HG03460 (cell line): Measurements from ENCODE around the gene SLAMF9.

Experiments
- ATAC-seq: cut with Tn5 transposase; IDR thresholded peaks from one replicate; pipeline ENCODE4 v1.9.1; 2021; ENCODE audit not compliant: unreplicated experiment

SLAMF9 gene

DNA sequence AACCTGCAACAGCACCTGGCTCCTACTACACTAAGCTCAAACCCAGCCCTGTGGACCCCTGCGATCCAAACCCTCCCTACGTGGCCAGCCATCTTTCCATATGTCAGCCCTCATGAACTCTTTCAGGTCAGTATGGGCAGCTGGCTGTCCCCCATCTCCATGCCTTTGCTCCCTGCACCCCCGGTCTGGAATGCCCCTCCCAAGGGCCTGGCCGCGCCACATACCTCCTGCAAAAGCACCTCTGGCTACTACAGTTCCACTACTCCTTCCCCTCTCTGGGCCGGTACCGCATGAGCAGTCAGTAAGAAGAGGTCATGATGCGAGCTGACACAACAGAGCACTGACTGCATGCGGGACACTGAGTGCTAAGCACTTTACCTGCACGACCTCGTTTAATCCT, 18.7 kb downstream of the SLAMF9 start:
- no peak for ATAC-seq

DNA sequence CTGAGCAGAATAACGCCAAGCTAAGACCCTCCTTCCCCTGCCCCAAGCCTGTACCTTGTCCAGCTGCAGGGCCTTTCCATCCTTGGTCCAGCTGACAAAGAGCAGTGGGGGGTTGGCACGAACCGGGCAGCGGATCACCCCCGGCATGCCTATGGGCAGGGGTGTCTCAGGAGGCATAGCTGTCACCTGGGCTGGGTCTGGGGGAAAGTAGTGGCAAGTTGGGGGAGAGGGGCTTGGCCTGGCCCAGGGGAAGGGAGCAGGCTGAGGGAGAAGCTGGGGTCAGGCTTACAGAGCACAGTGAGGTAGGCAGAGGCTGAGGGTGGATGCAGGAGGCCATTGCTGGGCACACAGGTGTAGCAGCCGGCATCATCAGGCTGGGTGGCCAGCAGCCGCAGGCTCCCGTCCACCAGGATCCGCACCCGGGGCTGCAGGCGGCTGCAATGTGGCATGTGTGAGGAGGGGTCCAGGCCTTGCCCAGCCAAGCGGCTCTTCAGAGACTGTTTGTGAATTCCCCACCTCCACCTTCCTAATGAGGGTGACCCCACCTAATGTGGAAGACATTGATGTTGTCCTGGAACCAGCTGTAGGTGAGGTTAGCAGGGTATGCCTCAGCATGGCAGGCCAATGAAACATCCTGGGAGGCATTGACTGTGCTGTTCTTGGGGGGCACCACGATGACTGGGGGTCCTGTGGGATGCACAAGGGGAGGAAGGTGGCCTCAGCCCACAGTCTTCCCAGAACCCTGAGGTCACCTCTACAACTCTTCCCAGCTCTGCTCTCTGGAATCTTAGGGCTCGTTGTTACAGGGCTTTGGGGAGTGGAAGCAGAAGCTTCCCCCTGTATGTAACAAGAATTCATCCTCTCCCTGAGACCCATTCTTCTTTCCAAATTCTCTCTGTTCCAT, 19.6 kb downstream of the SLAMF9 start:
- no peak for ATAC-seq

DNA sequence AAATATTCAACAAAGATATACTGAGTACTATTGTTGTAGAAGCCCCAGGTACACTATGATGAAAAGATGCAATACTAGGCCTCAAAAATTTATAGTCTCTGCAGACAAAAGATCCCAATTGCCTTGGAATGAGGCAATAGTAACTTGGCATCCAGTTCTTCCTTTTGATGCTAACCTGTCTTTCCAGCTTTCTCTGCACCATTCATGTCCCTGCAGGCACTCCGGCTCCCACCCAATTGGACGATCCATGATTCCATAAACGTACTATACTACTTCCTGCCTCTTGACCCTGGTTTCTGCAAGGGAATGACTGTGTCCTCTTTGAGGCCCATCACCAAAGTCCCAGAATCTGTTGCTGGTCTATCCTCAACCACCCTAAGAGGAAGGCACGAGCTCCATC, 20.7 kb downstream of the SLAMF9 start:
- ATAC-seq, result no peak

DNA sequence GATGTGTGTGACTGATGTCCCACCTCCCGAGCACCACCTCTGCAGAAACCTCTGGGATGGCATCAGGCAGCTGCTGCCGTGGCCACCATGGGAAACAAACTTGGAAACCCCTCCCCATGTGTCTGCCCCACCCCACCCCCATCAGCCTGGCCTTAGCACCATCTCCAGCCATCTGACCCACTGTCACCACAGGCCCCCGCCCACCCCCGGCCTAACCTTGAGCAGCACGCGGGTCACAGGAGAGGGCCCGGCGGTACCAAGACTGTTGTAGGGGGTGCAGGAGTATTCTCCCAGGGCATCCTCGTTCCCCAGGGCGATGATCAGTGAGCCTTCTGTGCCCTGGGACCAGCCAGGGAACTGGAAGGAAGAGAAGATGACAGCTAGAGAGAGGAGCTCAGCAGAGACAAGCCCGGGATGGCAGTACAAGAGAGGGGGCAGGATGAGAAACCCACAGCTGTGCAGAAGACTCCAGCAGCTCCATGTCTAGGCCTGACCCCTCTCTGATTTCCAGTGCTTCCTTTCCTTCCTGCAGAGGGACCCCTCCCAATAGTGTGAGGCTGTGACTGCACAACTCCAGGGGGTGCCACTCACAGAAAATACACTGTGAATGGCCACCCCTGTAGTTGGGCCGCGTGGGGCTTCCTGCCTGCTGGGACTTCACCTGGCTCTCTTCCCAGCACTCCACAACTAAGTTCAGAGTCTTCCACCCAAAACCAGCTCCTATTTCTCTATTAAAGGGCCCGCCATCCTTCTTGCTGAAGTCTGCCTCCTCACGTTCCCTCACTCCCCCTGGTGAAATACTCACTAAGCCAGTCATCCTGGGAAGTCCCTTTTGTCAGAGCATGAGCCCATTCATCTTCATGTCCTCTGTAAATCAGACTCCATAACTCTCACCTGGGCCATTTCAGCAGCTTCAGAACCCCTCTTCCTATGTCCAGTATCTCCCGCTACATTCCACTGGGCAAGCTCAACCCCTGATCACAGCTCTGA, 21.4 kb downstream of the SLAMF9 start:
- ATAC-seq, result no peak

DNA sequence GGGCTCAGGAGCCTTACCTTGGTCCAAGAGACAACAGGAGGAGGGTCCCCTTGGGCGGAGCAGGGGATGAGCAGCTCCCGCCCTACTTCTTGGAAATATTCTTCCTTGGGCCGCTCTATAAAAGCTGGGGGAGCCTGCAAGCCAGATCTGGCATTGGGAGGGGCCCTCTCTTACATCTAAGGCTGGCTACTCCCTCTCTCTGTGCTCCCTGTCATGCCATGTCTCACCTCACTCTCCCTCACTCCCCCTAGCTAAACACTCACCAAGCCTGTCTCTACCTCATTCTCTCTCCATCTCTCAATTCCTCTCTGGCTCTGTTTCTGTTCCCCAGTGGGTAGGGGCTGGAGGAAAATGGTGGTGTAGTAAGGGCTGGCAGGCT, 22.3 kb downstream of the SLAMF9 start:
- no peak for ATAC-seq

DNA sequence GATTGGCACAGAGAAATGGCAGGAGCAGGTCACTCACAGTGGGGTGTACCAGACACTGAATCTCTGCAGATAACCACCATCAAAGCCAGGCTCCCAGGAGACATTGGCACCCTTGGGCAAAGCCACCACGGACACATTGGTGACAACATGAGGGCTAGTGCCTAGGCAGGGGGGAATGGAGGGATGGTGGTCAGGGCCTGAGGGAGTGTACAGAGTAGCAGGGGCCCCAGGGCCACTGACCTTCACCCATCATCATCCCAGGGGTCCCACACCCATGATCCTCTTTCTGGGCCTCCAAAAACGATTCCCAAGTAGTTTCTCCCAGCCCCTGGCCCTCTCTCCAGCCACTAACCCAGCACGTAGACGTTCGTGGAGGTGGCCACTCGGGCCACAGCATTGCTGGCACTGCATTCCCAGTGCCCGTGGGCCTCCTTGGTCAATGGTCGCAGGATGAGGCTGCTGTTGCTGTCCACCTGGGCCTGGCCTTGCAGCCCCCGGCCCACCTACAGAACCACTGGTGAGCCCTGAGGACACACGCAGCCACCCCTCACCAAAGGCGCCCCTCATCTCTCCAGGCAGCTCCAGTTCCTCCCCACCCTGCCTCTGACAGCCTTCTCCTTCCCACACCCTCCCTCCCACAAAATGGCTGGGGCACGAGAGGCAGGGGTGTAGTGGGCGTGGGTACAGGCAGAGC, 22.8 kb downstream of the SLAMF9 start:
- no peak for ATAC-seq

DNA sequence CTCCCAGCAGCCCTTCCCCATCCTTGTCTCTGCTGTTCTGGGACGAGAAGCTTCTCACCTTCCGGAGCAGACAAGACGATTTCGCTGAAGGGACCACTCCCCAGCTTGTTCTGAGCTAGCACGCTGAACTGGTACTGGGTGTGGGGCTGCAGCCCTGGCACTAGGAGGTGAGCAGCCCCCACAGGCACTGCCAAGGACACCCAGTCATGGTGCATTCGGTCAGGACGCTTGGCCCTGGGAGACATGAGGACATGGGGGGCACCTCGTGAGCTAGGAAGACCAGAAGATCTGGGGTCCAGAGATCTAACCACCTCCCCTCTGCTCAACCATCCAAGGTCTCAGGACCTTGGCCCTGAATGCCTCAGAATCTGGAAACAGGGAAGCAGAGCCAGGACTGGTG, 23.4 kb downstream of the SLAMF9 start:
- no peak for ATAC-seq

DNA sequence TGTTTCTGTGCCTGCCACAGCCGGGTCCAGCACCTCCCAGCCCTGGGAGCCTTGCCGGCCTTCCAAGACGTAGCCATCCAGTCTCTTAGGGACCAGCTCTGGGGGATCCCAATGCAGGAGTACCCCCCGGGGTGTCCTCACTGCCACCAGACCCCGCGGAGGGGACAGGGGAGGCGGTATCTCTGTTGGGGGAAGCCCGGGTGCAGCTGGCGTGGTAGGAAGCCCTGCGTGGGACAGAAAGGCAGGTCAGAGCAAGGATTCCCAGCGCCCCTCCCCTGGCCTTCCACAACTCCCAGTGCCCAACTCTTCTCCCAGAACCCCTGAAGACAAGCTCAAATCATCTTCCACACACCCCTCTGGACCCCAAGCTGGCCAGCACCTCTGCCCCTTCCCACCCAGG, 23.8 kb downstream of the SLAMF9 start:
- no peak for ATAC-seq

DNA sequence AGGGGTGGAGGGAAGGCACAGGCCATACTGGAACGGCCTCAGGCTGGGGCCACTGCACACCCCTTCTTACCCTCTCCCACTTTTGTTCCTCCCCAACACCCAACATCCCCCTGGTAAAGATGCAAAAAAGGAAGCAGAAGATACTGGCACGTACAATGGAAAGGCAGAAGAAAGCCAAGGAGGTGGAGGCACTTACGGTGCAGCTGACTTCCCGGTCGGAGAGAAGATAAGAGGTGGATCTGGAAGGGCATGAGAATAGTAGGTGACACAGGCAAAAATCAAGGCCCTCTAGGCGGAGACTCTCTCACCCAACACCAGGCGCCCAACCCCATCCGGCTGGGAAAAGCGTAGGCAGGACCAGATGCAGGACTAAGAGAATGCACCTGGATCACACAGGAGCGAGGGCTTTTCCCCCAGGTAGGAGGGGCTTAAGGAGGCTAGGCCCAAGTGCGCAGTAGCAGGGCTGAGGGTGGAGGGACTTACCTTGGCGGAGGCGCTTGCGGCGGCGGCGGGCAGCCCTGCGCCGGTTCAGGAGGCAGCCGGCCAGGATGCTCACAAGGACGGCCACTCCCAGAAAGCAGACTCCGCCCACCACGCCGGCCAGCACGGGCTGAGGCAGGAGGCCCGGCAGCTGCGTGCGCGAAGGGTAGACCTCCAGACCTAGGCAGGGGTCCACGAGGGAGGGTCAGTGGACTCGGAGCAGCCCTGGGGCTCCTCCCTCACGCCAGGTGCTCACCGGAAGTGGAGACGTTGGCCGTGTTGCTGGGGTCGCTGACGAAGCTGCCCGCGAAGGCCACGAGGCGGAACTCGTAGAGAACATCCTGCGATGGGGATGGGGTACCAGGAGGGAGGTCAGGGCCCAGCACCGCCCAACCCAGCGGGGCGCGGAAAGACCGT, 24.6 kb downstream of the SLAMF9 start:
- ATAC-seq, result no peak

DNA sequence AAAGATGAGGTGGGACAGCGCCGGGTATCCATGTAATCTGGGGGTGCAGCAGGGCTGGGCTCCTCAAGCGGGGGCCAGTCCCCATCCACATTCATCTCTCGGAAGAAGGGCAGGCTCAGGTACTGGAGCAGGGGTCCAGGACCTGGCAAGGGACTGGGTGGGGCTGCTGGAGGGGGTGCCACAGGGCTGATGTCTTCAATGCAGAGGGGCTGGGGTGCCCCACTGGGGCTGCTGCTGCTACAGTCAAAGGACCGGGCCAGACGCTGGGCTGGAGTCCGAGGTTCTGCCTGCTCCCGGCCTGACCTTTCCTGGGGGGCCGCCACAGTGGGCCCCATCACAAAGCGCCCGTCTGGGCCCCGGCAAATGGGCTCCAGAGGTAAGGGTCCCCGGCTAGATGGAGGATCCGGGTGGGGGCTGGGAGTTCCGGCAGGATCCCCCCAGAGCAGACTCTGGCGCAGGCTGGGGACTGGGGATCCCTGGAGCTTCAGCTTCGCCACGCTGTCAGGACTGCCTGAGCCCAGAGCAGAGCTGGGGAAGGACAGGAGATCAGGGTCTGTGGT, 25.5 kb downstream of the SLAMF9 start:
- no peak for ATAC-seq

DNA sequence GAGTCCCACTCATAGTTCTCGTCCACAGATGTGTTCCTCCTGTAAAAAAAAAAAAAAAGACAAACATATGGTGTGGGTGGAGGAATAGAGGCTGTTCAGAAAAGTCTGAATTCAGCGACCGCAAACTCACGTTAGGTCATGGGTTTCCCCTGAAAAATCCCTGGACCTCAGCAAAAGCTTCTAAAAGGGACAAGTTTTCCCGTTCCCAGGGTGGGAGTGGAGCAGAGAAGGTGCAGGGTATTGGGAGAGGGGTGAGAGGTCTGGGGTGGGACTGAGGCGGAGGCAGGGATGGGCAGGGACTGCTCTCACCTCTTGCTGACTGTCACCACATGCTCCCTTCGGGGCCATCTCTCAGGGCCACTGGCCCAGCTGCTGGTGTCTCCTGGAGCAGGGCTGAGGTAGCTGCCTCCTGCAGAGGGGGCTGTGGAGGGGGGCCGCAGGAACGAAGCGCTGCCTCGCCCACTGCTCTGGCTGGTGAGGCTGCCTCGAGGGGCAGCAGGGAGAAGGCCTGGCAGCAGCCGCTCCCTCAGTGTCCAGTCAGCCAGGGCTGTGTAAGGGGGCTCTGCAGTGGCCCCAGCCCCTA, 26.1 kb downstream of the SLAMF9 start:
- no peak for ATAC-seq

DNA sequence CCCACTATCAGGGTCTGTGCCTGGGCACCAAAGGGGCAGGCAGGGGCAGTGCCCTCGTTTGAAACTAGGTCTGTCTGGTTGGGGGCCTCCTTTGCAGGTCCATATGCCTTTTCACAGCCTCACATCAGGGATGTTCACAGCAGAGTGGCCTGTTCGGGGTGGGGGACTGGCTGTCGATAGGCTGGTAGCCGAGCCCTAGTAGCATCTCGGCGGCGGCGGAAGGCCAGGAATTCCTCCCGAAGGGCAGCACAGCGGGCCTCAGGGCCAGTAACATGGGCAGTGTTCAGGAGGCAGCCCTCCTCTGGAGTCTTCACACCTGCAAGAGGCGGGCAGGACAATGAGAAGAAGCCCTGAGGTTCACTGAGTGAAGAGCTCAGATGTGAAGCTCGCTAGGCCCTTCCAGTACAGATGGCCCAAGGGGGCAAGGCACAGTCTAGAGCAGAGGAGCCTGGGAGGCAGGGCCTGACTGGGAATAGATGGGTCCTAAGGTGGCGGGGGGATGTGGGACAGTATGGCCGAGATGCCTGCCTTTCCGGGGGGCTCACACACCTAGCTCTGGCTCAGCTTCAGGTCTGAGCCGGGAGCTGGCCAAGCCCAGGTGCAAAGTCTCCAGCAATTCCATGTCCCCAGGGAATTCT, 26.7 kb downstream of the SLAMF9 start:
- ATAC-seq, result no peak

DNA sequence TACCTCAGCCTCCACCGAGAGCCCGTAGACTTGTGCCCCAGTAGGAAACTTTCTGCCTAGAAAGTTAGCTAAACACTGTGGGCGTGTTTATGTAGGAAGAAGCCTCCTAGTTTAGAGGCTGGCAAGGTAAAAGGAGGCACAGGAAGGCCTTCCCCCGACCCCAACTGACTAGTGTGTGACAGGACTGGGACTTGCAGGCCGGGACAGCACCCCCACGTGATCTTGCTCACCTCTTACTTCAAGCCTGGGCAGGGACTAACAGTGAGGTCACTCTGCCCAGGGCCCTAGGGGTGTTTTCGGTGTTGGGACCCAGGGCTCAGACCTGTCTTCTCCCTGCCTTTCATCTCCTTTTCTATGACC, 28.3 kb downstream of the SLAMF9 start:
- ATAC-seq, result no peak

DNA sequence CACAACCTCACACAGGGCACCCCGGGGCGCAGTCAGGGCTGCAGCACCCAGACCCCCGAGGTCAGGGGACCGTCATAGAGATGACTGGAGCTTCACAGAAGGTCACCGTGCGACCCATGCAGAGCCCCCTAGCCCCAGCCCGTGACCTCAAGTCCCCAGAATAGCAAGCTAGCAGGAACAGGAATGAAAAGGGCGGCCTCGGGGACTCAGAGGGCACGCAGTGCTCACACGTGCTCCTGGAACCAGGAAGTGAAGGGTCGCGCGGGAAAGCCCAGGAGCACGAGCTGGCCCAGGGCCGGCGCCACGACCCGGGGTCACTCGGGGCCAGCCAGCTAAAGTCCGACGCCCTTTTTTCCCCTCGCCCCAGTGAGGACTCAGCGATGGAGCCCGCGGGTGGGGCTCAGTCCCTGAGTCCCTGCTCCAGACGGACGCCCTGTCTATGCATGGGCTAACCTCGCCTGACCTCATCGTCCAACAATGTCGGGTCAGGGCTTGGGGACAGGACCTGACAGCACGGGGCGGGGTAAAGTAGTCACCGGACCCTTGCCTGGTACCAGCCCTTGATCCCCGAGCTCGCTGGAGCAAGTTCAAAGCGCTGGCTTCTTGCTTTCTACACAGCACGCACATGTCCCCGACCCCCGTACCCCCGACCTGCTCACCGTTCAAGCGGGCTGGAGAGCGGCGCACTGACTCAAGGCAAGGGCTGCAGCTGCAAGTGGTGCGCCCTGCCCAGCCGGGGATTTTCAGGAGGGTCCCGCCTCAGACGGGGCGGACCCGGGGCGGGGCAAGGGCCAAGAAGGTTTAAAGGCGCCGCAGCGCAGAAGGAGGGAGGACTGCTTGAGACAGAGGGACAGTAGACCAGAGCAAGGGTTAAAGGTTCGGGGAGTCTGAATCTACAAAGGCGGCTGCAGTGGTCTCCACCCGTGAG, 29.0 kb downstream of the SLAMF9 start, which contains the start of gene TAGLN2:
TSS of gene TAGLN2 (minus strand) at position 717 of the 928 bp plus-strand sequence. CDS start 4,998 bp downstream, outside the sequence.
- ATAC-seq, result peak; percentile 51

DNA sequence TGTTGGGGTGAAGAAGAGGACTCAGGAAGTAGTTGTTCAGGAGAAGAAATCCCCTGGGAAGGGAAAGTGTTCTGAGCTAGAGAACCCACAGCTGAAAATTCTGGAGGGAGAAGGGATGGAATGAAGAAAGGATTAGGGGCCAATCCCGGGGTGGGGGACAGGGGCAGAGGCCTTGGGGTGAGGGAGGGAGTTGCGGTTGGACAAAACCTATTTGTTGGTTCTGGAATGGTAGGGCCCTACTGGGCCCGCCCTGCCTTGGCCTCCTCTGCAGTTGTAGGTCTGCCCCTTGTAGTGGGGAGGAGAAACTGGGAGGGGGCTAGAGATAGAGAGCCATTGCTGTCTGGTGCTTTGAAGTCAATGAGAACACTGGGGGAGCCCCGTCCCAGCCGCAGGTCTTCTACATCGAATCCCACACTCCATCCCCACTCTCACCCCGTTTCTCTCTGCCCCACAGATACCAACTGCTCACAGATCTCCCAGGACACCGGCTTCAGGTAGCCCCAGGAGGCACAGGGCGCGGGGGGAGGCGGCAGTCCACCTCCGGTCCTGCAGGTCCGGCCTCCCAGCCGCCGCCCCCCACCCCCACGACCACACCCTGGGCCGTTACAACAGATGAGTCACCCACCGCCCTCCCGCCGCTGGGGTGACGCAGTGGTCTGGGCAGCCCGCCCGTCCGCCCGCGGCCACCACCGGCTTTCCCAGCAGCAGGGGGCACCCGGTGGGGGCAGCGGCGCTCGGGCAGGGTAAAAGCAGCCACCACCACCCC, 29.8 kb downstream of the SLAMF9 start:
- ATAC-seq, result no peak

DNA sequence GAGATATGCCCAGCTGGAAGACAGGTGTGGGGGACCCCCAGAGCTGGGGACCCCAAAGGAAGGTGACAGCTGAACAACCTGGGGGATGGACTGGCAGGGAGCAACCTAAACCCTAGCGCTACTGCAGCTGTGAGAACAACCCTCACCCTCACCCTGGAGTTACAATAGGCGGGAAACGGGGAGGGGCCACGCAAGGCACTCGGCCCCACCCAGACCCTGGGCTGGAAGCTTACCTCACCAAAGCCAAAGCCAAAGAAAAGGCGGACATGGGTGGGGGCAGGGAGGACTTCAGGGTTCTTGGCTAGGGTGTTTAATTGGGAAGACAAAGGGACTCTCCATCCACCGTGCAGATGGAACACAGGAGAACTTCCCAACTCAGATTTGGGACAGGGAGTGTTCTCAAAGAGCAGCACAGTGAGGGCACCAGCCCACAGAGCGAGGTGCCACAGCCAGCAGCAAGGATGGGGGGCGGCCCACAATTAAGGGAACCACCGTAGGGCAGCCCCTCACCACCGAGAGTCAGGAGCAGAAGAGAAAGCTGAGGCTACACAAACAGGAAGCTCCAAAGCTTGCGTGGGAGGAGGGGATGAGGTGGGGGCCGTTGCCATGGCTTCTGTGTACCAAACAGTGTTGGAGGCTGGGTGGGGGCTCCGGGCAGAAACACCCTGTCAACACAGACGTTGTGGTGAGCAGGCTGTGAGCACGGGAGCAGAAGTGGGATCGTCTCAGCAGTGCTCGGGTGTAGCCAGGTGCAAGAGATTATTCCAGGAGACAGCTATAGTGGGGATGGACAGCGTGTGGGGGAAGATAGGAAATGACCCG, 30.6 kb downstream of the SLAMF9 start:
- ATAC-seq, result peak; percentile 30
